Activated CD4-positive, alpha-beta T cell treated with anti-CD3 and anti-CD28 coated beads, Interleukin-2, amount 10 ng/mL, durations not matched to agents 24 days and 14 days (primary cell): ENCODE results near the gene TFIP11. TPM values are rescaled to one million over a fixed set of nuclear protein-coding genes. Genes with fewer than 3 reads are reported as not detected.

ENCODE experiments used
- DNase-seq: peaks from one replicate; pipeline ENCODE4 v3.0.0; 2022
- H3K27ac Mint-ChIP-seq: one replicate; pipeline ENCODE4 v1.8.0; 2022; ENCODE audit warnings: mild to moderate bottlenecking, mixed read lengths
- H3K27me3 Mint-ChIP-seq: one replicate; pipeline ENCODE4 v1.8.0; 2022; ENCODE audit warnings: mixed read lengths
- H3K36me3 Mint-ChIP-seq: one replicate; pipeline ENCODE4 v1.8.0; 2022; ENCODE audit warnings: low read depth, mild to moderate bottlenecking, mixed read lengths
- H3K4me1 Mint-ChIP-seq: one replicate; pipeline ENCODE4 v1.8.0; 2021; ENCODE audit warnings: mixed read lengths
- H3K4me3 Mint-ChIP-seq: one replicate; pipeline ENCODE4 v1.8.0; 2022; ENCODE audit warnings: mild to moderate bottlenecking, moderate library complexity, mixed read lengths
- H3K9me3 Mint-ChIP-seq: one replicate; pipeline ENCODE4 v1.8.0; 2021; ENCODE audit warnings: mixed read lengths
- intact Hi-C: fragments of 100-400 bp; cut with micrococcal nuclease; formaldehyde crosslinking; loops from one replicate; pipeline ENCODE4 v1.15.1; 2023
- total RNA-seq: library from RNA; stranded (reverse); gene quantifications from 2 replicates; pipeline ENCODE4 v1.2.3, GENCODE V29; 2022

The TFIP11 gene
- total RNA-seq = 51.2 and 56.3 TPM in 2 replicates

DNA sequence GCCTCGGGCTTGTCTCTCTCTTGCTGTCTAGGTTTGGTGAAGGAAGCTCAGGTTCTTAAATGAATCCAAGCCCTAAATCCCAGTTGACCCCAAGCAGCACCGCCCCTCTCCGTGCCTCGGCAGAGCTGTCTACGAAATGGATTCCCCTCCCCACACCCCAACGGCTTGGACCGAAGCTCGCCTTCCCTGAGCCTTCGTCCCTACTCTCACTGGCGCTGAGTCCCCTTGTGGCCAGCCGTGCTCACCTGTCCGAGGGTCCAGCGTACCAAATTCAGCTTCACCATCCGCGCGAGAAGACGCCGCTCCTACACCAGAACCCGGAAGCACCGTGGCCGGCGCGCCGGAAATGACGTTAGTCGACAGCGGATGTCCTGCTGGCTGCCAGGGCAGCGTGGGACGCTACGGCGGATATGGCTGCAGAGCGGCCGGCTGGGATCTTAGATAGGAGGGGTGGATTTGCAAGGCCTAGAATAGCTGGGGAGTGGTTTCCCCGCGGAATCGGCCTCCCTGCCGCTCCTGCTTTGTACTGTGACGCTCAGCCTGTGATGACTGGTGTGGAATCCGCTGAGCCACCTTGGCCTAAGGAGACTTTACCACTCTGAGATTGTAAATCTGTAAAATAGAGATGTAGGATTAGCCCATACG lies at the start of gene TFIP11:
TFIP11 (minus strand) TSS at position 325 of the 645 bp plus-strand sequence. CDS start 2,201 bp downstream, outside the sequence.
- H3K4me1 Mint-ChIP-seq = peaks cover 41% of the 10 kb centered on the region
- peak within 1 kb of the TSS; percentile 100 for H3K4me3 Mint-ChIP-seq
- peak within 1 kb of the TSS; percentile 97 for H3K27ac Mint-ChIP-seq
- intact Hi-C loops = loop anchor here (1.0 to 2.0 kb wide), 2 partner anchors 29 to 79 kb away; partner anchors contain the start of genes HPS4, SRRD and TPST2
- H3K27me3 Mint-ChIP-seq = no peaks in the 10 kb centered on the region
- no peaks in the 10 kb centered on the region for H3K9me3 Mint-ChIP-seq
- DNase-seq = peak; percentile 99
- H3K36me3 Mint-ChIP-seq = peaks cover 27% of the 10 kb centered on the region

DNA sequence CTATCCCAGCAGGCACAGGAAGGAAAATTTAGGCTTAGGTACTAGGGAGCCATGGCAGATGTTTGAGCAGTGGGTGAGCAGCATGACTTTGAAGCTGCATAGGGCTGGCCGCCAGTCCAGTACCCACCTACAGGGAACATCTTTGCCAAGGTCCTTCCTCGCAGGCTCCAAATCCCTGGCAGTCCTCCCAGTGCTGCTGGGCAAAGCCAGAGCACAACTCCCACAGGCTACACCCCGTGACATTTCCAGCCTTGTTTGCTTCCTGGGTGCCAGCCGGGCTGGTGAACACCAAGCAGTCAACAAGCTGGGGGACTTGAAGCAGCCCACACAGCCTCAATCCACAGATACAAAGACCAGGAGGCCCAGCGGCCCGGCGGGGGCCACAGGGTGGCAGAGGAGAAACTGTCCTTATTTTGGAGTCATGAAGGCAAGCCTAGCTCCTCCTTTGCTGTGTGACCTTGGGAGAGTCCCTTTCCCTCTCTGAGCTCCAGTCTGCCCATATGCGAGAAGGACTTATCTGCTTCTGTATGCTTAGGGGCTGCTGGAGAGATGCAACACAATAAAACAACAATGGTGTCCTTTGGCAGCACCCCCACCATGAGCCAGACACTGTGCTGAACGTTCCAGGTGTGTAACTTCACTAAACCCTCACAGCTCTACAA lies 49.6 kb upstream of the TFIP11 start:
- Mint-ChIP-seq H3K4me3 (no peak overlapping the region), H3K4me1 (peaks cover 25% of the 10 kb centered on the region), H3K27me3 (no peaks in the 10 kb centered on the region), H3K9me3 (no peaks in the 10 kb centered on the region), H3K27ac (no peak overlapping the region), H3K36me3 (peaks cover 12% of the 10 kb centered on the region)
- intact Hi-C loops = no loop called here
- no peak for DNase-seq

DNA sequence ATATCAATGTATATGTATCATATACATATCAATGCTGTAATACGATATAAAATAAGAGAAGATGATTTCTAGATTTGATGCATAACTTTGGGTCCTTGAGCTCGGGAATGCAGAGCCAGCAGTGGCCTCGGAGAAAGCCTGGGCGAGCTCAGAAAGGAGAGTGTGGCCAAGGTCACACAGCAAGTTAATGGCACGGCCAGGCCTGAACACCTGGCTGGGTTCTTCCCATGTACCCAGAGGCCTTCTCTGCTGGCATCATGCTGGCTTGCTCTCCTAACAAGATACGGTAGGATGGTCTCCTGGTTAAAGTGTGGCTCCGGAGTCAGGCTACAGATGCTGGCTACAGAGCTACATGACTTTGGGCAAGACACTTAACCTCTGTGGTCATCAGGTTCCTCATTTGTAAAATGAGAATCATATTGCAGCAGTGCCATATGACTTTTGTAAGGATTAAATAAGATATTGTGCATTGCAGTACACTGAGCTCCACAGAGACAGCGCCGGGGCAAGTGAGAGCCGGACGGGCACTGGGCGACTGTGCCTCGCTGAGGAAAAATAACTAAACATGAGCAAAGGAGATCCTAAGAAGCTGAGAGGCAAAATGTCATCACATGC lies 47.8 kb upstream of the TFIP11 start:
- no peak for DNase-seq
- Mint-ChIP-seq H3K27ac (no peak overlapping the region), H3K4me3 (no peak overlapping the region), H3K9me3 (no peaks in the 10 kb centered on the region), H3K4me1 (peaks cover 22% of the 10 kb centered on the region), H3K27me3 (no peaks in the 10 kb centered on the region), H3K36me3 (peaks cover 13% of the 10 kb centered on the region)
- intact Hi-C loops = no loop called here

DNA sequence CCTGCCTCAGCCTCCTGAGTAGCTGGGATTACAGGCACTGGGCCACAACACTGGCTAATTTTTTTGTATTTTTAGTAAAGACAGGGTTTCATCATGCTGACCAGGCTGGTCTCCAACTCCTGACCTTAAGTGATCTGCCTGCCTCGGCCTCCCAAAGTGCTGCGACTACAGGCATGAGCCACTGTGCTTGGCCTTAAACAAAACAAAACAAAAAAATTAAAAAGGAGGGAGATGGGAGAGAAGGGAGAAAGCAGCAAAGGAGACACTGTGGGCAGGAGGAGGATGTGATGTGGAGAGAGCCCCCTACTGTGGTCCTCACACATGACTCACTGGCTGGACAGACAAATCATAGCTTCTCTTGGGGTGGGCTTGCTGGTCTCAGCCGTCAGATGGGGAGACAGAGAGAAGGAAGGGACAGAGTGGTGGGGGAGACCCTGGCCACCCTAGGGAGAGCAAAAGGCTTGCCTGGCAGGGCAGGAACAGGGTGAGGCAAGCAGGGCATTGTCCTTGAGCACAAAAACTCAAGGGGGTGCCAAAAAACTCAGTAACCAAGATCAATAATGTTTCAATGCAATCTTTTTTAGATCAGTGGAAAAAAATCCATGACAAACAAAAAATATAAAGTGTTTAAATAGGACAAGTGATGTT lies 46.1 kb upstream of the TFIP11 start:
- intact Hi-C loops = no loop called here
- DNase-seq = no peak
- Mint-ChIP-seq H3K4me3 (no peak overlapping the region), H3K27me3 (no peaks in the 10 kb centered on the region), H3K9me3 (no peaks in the 10 kb centered on the region), H3K4me1 (peaks cover 23% of the 10 kb centered on the region), H3K36me3 (peaks cover 9% of the 10 kb centered on the region), H3K27ac (peak overlapping the region; percentile 6)

DNA sequence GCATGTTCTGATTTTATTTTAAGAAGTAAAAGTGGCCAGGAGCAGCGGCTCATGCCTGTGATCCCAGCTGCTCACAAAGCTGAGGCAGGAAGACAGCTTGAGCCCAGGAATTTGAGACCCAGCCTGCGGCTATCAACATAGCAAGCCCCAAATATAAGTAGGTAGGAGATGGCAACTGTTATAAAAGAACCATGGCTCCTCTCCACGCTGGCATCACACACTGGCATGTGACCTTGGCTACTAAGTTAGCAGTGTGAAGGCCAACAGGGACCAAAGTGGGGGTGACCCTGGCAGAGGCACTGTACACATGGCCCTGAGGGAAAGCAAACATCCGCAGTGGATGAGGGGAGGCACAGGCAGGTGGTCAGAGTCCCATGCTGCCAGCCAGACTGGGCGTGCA lies 44.6 kb upstream of the TFIP11 start:
- H3K4me3 Mint-ChIP-seq = no peak overlapping the region
- no peak overlapping the region for H3K27ac Mint-ChIP-seq
- no peaks in the 10 kb centered on the region for H3K9me3 Mint-ChIP-seq
- H3K27me3 Mint-ChIP-seq = no peaks in the 10 kb centered on the region
- intact Hi-C loops = no loop called here
- peaks cover 23% of the 10 kb centered on the region for H3K4me1 Mint-ChIP-seq
- DNase-seq = no peak
- peaks cover 9% of the 10 kb centered on the region for H3K36me3 Mint-ChIP-seq

DNA sequence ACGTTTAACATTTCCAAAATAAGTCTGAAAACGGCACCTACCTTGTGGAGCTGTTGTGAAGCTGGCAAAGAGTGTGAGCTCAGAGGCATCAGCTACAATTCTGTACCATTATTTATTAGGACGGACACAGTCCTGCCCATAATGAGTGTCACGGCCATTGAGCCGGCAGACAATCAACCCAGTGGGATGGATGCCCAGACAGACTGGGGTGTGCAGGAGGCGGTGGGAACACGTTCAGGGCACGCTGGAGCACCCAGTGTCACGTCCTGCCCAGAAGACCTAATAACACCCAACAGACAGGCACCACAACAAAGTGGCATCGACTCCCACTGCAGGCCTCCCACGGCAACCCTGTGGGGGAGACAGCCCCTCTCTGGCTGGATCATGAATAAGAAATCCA lies 43.2 kb upstream of the TFIP11 start:
- H3K4me3 Mint-ChIP-seq = no peak overlapping the region
- DNase-seq = no peak
- peaks cover 9% of the 10 kb centered on the region for H3K36me3 Mint-ChIP-seq
- H3K27ac Mint-ChIP-seq = no peak overlapping the region
- H3K4me1 Mint-ChIP-seq = peaks cover 23% of the 10 kb centered on the region
- intact Hi-C loops = no loop called here
- no peaks in the 10 kb centered on the region for H3K9me3 Mint-ChIP-seq
- no peaks in the 10 kb centered on the region for H3K27me3 Mint-ChIP-seq

DNA sequence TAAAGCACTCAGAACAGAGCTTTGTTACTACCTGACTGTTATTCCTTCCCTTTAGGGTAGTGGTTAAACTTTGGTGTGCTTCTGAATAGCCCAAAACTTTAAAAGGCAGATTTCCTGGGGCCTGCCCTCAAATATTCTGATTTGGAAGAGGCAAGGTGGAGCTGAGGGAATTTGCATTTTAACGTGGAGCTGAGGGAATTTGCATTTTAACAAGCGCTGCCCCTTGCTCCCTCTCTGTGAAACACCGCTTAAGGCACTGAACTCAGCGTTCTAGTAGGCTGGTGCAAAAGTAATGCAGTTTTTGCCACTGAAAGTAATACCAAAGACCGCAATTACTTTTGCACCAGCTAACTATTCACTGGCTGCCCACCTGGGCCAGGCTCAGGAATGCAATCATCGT lies 42.7 kb upstream of the TFIP11 start:
- intact Hi-C loops = no loop called here
- DNase-seq = no peak
- H3K9me3 Mint-ChIP-seq = no peaks in the 10 kb centered on the region
- H3K27me3 Mint-ChIP-seq = no peaks in the 10 kb centered on the region
- H3K27ac Mint-ChIP-seq = no peak overlapping the region
- no peak overlapping the region for H3K4me3 Mint-ChIP-seq
- peaks cover 12% of the 10 kb centered on the region for H3K36me3 Mint-ChIP-seq
- peaks cover 24% of the 10 kb centered on the region for H3K4me1 Mint-ChIP-seq

DNA sequence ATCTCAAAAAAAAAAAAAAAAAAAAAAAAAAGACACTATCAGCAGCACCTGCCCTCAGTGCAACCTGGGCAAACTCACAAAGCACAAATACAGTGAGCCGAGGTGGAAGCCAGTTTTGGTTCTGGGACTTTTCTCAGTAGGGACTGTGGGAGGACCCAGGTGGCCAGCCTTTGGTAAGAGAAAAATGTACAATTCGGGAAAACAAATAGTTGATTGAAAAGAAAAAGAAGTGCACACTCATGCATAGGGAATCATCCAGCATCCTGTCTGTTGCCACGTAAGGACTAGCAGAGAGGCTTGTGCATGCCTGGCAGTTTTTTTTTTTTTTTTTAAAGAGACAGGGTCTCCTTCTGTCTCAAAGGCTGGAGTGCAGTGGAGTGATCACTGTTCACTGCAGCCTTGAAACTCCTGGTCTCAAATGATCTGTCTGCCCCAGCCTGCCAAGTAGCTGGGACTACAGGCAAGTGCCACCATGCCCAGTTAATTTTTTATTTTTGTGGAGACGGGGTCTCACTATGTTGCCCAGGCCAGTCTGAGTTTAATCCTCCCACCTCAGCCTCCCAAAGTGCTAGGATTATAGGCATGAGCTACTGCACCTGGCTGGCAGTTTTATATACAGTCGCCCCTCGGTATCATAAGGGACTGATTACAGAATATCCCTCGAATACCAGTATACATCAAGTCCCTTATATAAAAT lies 40.9 kb upstream of the TFIP11 start:
- peaks cover 19% of the 10 kb centered on the region for H3K4me1 Mint-ChIP-seq
- no peaks in the 10 kb centered on the region for H3K9me3 Mint-ChIP-seq
- H3K4me3 Mint-ChIP-seq = no peak overlapping the region
- no peaks in the 10 kb centered on the region for H3K27me3 Mint-ChIP-seq
- intact Hi-C loops = no loop called here
- peak overlapping the region; percentile 41 for H3K27ac Mint-ChIP-seq
- DNase-seq = no peak
- peaks cover 14% of the 10 kb centered on the region for H3K36me3 Mint-ChIP-seq

DNA sequence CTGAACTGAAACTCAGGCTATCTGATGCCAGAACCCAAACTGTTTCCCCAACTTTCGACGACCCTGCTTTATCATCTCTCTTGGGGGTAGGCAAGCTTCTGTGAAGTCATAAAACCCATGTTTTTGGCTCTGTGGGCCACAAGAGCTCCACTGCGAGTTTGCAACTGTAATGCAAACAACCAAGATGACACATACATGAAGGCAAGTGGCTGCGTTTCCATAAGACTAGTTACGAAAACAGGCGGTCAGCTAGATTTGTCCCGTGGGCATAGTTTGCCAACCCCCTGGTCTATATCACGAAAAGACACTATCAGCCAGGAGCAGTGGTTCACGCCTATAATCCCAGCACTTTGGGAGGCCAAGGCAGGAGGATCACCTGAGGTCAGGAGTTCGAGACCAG lies 40.2 kb upstream of the TFIP11 start:
- peaks cover 24% of the 10 kb centered on the region for H3K4me1 Mint-ChIP-seq
- DNase-seq = no peak
- no peak overlapping the region for H3K4me3 Mint-ChIP-seq
- peaks cover 20% of the 10 kb centered on the region for H3K36me3 Mint-ChIP-seq
- H3K27me3 Mint-ChIP-seq = no peaks in the 10 kb centered on the region
- H3K27ac Mint-ChIP-seq = no peak overlapping the region
- H3K9me3 Mint-ChIP-seq = no peaks in the 10 kb centered on the region
- intact Hi-C loops = no loop called here

DNA sequence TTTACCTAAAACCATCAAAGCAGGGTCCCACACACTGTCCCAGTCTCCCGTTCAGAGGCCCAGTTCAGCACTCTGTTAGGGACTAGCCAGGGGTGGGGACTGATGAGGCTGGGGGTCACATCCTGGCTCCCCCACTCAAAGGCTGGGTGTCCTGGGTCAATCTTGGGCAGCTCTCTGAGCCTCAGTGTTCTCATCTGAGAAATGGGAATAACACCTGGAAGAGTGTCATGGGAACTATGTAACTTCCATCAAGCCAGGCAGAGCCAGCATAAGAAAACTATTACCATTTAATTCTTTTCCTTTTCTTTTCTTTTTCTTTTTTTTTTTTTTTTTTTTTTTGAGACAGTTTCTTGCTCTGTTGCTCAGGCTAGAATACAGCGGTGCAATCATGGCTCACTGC lies 39.3 kb upstream of the TFIP11 start:
- Mint-ChIP-seq H3K36me3 (peaks cover 22% of the 10 kb centered on the region), H3K4me1 (peaks cover 33% of the 10 kb centered on the region), H3K27me3 (no peaks in the 10 kb centered on the region), H3K9me3 (no peaks in the 10 kb centered on the region), H3K4me3 (no peak overlapping the region), H3K27ac (no peak overlapping the region)
- no peak for DNase-seq
- intact Hi-C loops = no loop called here

DNA sequence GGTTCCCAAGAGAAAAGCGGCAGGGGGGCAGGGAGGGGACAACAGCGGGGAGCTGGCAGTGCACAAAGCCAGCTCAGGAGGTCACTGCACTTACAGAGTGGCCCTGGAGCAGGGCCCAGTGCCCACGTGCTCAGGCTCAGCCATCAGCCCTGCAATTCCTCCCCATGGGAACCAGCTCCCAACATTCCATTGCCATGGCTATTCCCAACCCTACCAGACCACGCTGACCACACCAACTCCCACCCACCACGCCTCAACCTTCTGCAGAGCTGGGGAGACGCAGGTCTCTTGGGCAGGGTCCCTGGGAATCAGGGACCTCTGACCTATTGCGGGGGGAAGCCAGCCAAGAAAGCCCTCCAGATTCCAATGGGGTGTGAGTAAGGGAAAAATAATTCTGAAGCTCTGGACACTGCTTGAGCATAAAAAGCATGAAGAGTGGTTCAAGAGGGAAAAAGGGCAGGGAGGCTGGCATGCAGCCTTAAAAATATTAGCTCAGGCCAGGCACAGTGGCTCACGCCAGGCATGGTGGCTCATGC lies 38.3 kb upstream of the TFIP11 start:
- H3K27ac Mint-ChIP-seq = no peak overlapping the region
- intact Hi-C loops = no loop called here
- DNase-seq = no peak
- H3K36me3 Mint-ChIP-seq = peaks cover 26% of the 10 kb centered on the region
- no peaks in the 10 kb centered on the region for H3K27me3 Mint-ChIP-seq
- no peaks in the 10 kb centered on the region for H3K9me3 Mint-ChIP-seq
- no peak overlapping the region for H3K4me3 Mint-ChIP-seq
- peaks cover 39% of the 10 kb centered on the region for H3K4me1 Mint-ChIP-seq

DNA sequence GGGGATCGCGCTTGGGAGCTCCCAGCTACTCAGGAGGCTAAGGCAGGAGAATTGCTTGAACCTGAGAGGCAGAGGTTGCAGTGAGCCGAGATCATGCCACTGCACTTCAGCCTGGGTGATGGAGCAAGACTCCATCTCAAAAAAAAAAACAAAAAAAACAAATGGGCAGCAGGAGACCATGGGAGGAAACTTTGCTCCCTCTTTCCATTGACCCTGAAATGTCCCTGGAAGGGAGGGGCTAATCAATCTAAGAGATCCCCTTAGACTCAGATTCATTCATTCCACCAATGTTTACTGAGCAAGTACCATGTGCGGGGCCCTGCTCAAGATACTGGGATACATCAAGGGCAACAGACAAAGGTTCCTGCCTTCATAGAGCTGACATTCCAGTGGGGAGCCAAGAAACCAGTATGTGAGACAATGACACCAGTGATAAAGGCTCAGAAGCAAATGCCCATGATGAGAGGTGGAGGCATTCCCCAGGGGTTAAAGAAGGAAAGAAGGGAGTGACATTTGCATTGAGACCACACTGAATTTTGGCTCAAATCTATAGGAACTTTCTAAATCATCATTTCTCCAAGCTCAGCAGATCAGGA lies 37.7 kb upstream of the TFIP11 start:
- intact Hi-C loops = no loop called here
- peak overlapping the region; percentile 9 for H3K27ac Mint-ChIP-seq
- H3K36me3 Mint-ChIP-seq = peaks cover 29% of the 10 kb centered on the region
- no peaks in the 10 kb centered on the region for H3K9me3 Mint-ChIP-seq
- no peak for DNase-seq
- no peaks in the 10 kb centered on the region for H3K27me3 Mint-ChIP-seq
- no peak overlapping the region for H3K4me3 Mint-ChIP-seq
- peaks cover 41% of the 10 kb centered on the region for H3K4me1 Mint-ChIP-seq

DNA sequence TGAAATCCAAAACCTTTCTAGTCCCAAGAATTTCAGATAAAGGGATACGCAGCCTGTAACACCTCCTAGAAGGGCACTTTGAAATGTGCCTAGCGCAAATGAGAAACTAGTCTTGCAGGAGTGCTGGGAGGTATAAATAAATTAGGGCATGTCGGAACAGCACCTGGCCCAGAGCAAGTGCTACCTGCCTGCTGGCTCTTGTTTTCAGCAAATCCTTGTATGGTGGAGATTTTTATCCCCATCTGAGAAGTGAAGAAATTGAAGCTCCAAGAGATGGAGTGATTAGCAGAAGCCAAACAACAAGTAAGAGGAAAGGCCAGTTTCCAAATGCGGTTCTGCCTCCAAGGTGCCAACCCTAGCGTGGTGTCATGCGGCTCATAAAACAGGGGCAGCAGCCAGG lies 36.7 kb upstream of the TFIP11 start:
- Mint-ChIP-seq H3K4me3 (no peak overlapping the region), H3K27me3 (no peaks in the 10 kb centered on the region), H3K27ac (no peak overlapping the region), H3K36me3 (peaks cover 30% of the 10 kb centered on the region), H3K4me1 (peaks cover 44% of the 10 kb centered on the region), H3K9me3 (no peaks in the 10 kb centered on the region)
- intact Hi-C loops = no loop called here
- no peak for DNase-seq
